HFFc6 (cell line): ENCODE results near the gene EMC8. TPM values are rescaled to one million over a fixed set of nuclear protein-coding genes. Genes with fewer than 3 reads are reported as not detected.

ENCODE experiments used
- DNase-seq: peaks from one replicate; pipeline ENCODE4 v3.0.0-alpha.2; 2018
- H3K27ac Mint-ChIP-seq: 2 replicates; pipeline ENCODE4 v1.8.0; 2020; ENCODE audit warnings: mild to moderate bottlenecking, mixed read lengths
- H3K27me3 Mint-ChIP-seq: 2 replicates; pipeline ENCODE4 v1.8.0; 2021; ENCODE audit warnings: mild to moderate bottlenecking, moderate library complexity, mixed read lengths; ENCODE audit not compliant: insufficient read depth
- H3K36me3 Mint-ChIP-seq: 2 replicates; pipeline ENCODE4 v1.8.0; 2021; ENCODE audit warnings: low read depth, mixed read lengths
- H3K4me1 Mint-ChIP-seq: 2 replicates; pipeline ENCODE4 v1.8.0; 2020; ENCODE audit warnings: low read depth, mixed read lengths
- H3K4me3 Mint-ChIP-seq: 2 replicates; pipeline ENCODE4 v1.8.0; 2020; ENCODE audit warnings: mild to moderate bottlenecking, moderate library complexity, mixed read lengths
- H3K9me3 Mint-ChIP-seq: 2 replicates; pipeline ENCODE4 v1.8.0; 2020; ENCODE audit warnings: mild to moderate bottlenecking, mixed read lengths
- total RNA-seq, 6 experiments: library from RNA; stranded (reverse); fragmentation: NEBNext Ultra II Directional; extraction: Animal tissue kit (Norgen Biotek cat#: 25700); gene quantifications; 2 replicates in 1 of 6; 3 replicates in 5 of 6; pipeline ENCODE4 v1.2.3, GENCODE V29; 2021
- TF ChIP-seq, protein P1 (sequence below): fragments of 200-600 bp; sonication (generic); IDR thresholded peaks from 2 replicates; pipeline ENCODE4 v1.5.0; 2021; ENCODE audit warnings: antibody characterized with exemption, mild to moderate bottlenecking

EMC8 gene
- total RNA-seq, 6 experiments from 2014 or later: 31.7 to 38.4 (median 36.6) TPM

DNA sequence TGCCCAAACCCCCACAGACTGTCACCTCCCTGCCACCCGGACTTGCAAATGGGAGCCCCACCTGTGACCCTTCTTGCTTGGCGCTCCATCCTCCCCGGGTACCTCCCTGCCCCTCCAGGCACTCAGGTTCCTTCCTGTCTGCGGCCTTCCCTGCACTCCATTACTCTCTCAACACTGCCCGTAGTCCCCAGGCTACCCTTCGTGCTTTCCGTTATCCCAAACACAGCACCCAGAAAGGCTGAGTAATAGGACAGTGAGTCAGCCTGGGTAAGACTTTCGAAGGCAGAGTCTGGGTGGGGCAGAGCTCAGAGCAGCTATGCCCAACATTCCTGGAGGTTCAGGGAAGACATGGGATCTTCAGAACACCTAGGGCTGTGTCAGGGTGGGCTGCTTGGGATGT, 31.8 kb downstream of the EMC8 start:
- no peaks in the 10 kb centered on the region for H3K9me3 Mint-ChIP-seq
- H3K4me1 Mint-ChIP-seq: peaks cover 32% of the 10 kb centered on the region
- no peaks in the 10 kb centered on the region for H3K36me3 Mint-ChIP-seq
- no peaks in the 10 kb centered on the region; the same call in none of the 2 replicates for H3K27me3 Mint-ChIP-seq
- peak overlapping the region; percentile 99 for H3K27ac Mint-ChIP-seq
- H3K4me3 Mint-ChIP-seq: peak overlapping the region; percentile 71
- peak; percentile 93 for DNase-seq
- TF ChIP-seq, protein P1, sequence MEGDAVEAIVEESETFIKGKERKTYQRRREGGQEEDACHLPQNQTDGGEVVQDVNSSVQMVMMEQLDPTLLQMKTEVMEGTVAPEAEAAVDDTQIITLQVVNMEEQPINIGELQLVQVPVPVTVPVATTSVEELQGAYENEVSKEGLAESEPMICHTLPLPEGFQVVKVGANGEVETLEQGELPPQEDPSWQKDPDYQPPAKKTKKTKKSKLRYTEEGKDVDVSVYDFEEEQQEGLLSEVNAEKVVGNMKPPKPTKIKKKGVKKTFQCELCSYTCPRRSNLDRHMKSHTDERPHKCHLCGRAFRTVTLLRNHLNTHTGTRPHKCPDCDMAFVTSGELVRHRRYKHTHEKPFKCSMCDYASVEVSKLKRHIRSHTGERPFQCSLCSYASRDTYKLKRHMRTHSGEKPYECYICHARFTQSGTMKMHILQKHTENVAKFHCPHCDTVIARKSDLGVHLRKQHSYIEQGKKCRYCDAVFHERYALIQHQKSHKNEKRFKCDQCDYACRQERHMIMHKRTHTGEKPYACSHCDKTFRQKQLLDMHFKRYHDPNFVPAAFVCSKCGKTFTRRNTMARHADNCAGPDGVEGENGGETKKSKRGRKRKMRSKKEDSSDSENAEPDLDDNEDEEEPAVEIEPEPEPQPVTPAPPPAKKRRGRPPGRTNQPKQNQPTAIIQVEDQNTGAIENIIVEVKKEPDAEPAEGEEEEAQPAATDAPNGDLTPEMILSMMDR: no peak

DNA sequence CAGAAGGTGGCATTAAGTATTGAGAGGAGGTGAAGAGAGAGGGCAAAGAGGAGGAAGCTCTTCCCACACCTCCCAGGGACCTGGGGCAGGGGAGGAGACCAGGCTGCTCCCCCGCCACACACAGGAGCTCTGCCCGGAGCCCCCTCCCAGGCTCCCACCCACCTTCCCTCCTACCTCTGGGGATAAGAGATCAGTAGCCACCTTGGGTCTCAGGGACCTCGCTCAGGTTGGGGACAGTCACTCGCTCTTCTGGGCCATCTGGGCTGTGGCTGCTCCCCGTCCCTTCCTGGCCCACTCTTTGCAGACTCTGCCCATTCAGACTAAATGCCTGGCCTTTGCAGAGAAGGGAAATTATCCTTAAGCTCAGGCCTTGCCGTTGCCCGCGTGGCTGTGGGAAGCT, 33.6 kb downstream of the EMC8 start:
- no peak overlapping the region for H3K4me3 Mint-ChIP-seq
- H3K4me1 Mint-ChIP-seq: peaks cover 32% of the 10 kb centered on the region
- TF ChIP-seq, protein P1: no peak
- H3K27ac Mint-ChIP-seq: peak overlapping the region; percentile 64
- no peaks in the 10 kb centered on the region; the same call in none of the 2 replicates for H3K27me3 Mint-ChIP-seq
- H3K36me3 Mint-ChIP-seq: no peaks in the 10 kb centered on the region
- no peak for DNase-seq
- no peaks in the 10 kb centered on the region for H3K9me3 Mint-ChIP-seq

DNA sequence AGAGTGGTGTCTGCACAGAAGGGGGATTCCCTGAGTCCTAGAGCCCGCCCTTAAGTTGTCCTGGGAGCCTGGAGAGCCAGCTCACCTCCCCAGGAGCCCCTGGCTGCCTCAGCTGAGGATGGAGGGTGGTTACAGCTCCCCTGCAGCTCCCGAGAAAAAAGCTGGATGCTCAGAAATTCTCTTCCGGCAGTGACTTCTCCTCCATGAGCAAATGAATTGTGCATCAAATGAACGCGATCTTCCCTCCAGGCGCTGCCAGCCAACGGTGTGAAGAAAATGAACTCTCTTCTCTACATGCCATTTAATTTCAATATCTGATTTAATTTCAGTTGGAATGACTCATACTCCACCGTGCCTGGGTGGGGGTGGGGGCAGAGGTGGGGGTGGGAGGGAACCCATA, 34.1 kb downstream of the EMC8 start:
- TF ChIP-seq, protein P1: no peak
- H3K4me3 Mint-ChIP-seq: no peak overlapping the region
- no peak for DNase-seq

DNA sequence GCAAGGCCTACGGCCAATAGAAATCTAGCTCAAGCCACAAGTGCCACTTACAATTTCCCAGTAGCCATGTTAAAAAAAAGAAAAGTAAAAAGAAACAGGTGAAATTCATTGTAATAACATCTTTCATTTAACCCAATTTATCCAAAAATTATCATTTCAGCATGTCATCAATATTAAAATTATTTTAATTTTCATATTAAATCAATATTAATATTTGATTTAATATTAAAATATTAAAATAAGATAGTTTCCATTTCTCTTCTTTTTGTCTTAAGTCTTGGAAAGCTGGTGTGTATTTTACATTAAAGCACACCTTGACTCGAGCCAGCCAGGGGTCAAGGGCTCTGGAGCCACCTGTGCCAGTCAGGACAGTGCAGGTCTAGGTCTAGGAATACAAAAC, 35.7 kb downstream of the EMC8 start:
- TF ChIP-seq, protein P1: no peak
- DNase-seq: no peak
- H3K9me3 Mint-ChIP-seq: no peaks in the 10 kb centered on the region
- H3K4me1 Mint-ChIP-seq: peaks cover 31% of the 10 kb centered on the region
- H3K36me3 Mint-ChIP-seq: no peaks in the 10 kb centered on the region
- peaks cover 2% of the 10 kb centered on the region for H3K27me3 Mint-ChIP-seq
- no peak overlapping the region for H3K27ac Mint-ChIP-seq
- H3K4me3 Mint-ChIP-seq: no peak overlapping the region

More for the DNA sequence above, 34.1 kb downstream of the EMC8 start:
- H3K4me1 Mint-ChIP-seq: peaks cover 32% of the 10 kb centered on the region
- no peaks in the 10 kb centered on the region; the same call in none of the 2 replicates for H3K27me3 Mint-ChIP-seq
- no peak overlapping the region for H3K27ac Mint-ChIP-seq
- H3K9me3 Mint-ChIP-seq: no peaks in the 10 kb centered on the region
- no peaks in the 10 kb centered on the region for H3K36me3 Mint-ChIP-seq

DNA sequence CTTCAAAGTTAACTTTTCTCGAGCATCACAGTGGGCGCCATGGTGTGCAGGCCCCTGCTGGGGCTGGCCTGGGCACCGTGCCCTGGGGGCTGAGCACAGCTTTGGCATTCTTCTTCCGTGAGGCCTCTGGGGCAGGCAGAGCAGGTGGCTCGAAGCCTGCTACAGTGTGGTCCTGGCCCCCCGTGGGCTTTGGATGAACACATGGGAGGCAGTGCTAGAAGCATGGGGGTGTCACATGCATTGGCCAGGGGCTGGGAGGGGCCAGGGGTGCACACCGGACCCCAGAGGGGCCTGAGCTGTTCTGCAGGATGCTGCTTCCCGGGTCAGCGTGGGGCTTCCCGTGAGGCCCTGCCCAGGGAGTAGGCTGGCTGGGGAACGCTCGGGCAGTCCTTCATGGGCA, 36.4 kb downstream of the EMC8 start:
- DNase-seq: no peak

More for the DNA sequence above, 36.4 kb downstream of the EMC8 start:
- TF ChIP-seq, protein P1: no peak
- Mint-ChIP-seq H3K4me3 (no peak overlapping the region), H3K9me3 (no peaks in the 10 kb centered on the region), H3K27me3 (peaks cover 2% of the 10 kb centered on the region), H3K27ac (no peak overlapping the region), H3K36me3 (no peaks in the 10 kb centered on the region), H3K4me1 (peaks cover 27% of the 10 kb centered on the region)
